Measurements from ENCODE around the gene WFDC8.

Gene WFDC8

GRCh38 chr20:45552456-45552855, 26.6 kb downstream of the WFDC8 start:
- TF ChIP-seq OSR1 (CRISPR knock-in tag; IDR thresholded peaks at IDR 0.05) (no peak), POU6F1 (CRISPR knock-in tag; IDR thresholded peaks at IDR 0.05; ENCODE audit: borderline replicate concordance, low read depth) (no peak), ARNTL (CRISPR knock-in tag; IDR thresholded peaks at IDR 0.05; ENCODE audit: borderline replicate concordance, low read depth) (no peak), ZC3H10 (CRISPR knock-in tag; IDR thresholded peaks at IDR 0.05) (no peak), TSHZ2 (CRISPR knock-in tag; IDR thresholded peaks at IDR 0.05) (no peak), ESRRG (CRISPR knock-in tag; IDR thresholded peaks at IDR 0.05) (no peak), RARB (CRISPR knock-in tag; IDR thresholded peaks at IDR 0.05) (no peak), ZNF8 (CRISPR knock-in tag; IDR thresholded peaks at IDR 0.05) (no peak), CSRNP3 (CRISPR knock-in tag; IDR thresholded peaks at IDR 0.05) (no peak), BACH2 (CRISPR knock-in tag; IDR thresholded peaks at IDR 0.05; ENCODE audit: borderline replicate concordance) (no peak), ZNF565 (CRISPR knock-in tag; conservative IDR thresholded peaks at IDR 0.05; ENCODE audit: low read depth) (no peak), CREB5 (CRISPR knock-in tag; IDR thresholded peaks at IDR 0.05; ENCODE audit: low read depth) (no peak), ZFP3 (CRISPR knock-in tag; IDR thresholded peaks at IDR 0.05) (no peak), PPARA (CRISPR knock-in tag; IDR thresholded peaks at IDR 0.05; ENCODE audit: borderline replicate concordance) (no peak), TCF4 (CRISPR knock-in tag; IDR thresholded peaks at IDR 0.05; ENCODE audit: borderline replicate concordance) (no peak)
- no peak for ATAC-seq

GRCh38 chr20:45550765-45551164, 28.3 kb downstream of the WFDC8 start:
- TF ChIP-seq ESRRG (CRISPR knock-in tag; IDR thresholded peaks at IDR 0.05) (no peak), BACH2 (CRISPR knock-in tag; IDR thresholded peaks at IDR 0.05; ENCODE audit: borderline replicate concordance) (no peak), ISL1 (CRISPR knock-in tag; IDR thresholded peaks at IDR 0.05) (no peak), ZNF565 (CRISPR knock-in tag; conservative IDR thresholded peaks at IDR 0.05; ENCODE audit: low read depth) (no peak), SNAI2 (CRISPR knock-in tag; IDR thresholded peaks at IDR 0.05) (no peak), CSDC2 (CRISPR knock-in tag; IDR thresholded peaks at IDR 0.05) (no peak), POU6F1 (CRISPR knock-in tag; IDR thresholded peaks at IDR 0.05; ENCODE audit: borderline replicate concordance, low read depth) (no peak), ARNTL (CRISPR knock-in tag; IDR thresholded peaks at IDR 0.05; ENCODE audit: borderline replicate concordance, low read depth) (no peak), CREB5 (CRISPR knock-in tag; IDR thresholded peaks at IDR 0.05; ENCODE audit: low read depth) (no peak), TCF4 (CRISPR knock-in tag; IDR thresholded peaks at IDR 0.05; ENCODE audit: borderline replicate concordance) (no peak), ZC3H10 (CRISPR knock-in tag; IDR thresholded peaks at IDR 0.05) (no peak), ZNF70 (CRISPR knock-in tag; IDR thresholded peaks at IDR 0.05) (no peak), CSRNP3 (CRISPR knock-in tag; IDR thresholded peaks at IDR 0.05) (no peak), PATZ1 (CRISPR knock-in tag; IDR thresholded peaks at IDR 0.05; ENCODE audit: borderline replicate concordance) (no peak)
- no peak for ATAC-seq
